PC-3 (cell line): Measurements from ENCODE around the gene CACNG5. TPM values are rescaled to one million over a fixed set of nuclear protein-coding genes. Genes with fewer than 3 reads are reported as not detected.

Experiments used
- ATAC-seq: fragments of 200-7000 bp; cut with Tn5 transposase; 2 replicates; pipeline ENCODE4 v1.9.1; 2020; ENCODE audit warnings: mild to moderate bottlenecking, moderate library complexity
- BruUV-seq: library from RNA; stranded (reverse); fragments of 400-500 nt; replicated peaks from 2 replicates; lab custom pipeline; 2021; lab: Mats Ljungman, UMichigan
- CTCF ChIA-PET: fragments of 300-600 bp; sonication (Branson Sonifier 250); formaldehyde crosslinking; loops from one replicate; lab custom pipeline; 2022; ENCODE audit warnings: antibody characterized with exemption; lab: Charles Lee
- POLR2A ChIA-PET: fragments of 300-600 bp; sonication (Branson Sonifier 250); formaldehyde crosslinking; loops from one replicate; lab custom pipeline; 2022; ENCODE audit warnings: antibody characterized with exemption; ENCODE audit not compliant: unreplicated experiment; lab: Charles Lee
- DNase-seq: peaks from one replicate; pipeline ENCODE4 v3.0.0-alpha.2; 2015
- H2AFZ ChIP-seq: fragments of 300-600 bp; sonication (generic); 2 replicates; pipeline ENCODE4 v1.6.0; 2016; ENCODE audit warnings: antibody characterized with exemption, low read length
- H3F3A ChIP-seq: fragments of 300-600 bp; sonication (generic); one replicate; pipeline ENCODE4 v1.6.0; 2017; ENCODE audit warnings: antibody characterized with exemption, low read length, control low read depth, mild to moderate bottlenecking; ENCODE audit not compliant: unreplicated experiment
- H3K27ac ChIP-seq: fragments of 300-600 bp; sonication (generic); 2 replicates; pipeline ENCODE4 v1.5.1; 2016; ENCODE audit warnings: mild to moderate bottlenecking, low read length
- H3K27me3 ChIP-seq: fragments of 300-600 bp; sonication (generic); 2 replicates; pipeline ENCODE4 v1.6.1; 2016; ENCODE audit warnings: low read length, mixed read lengths
- H3K36me3 ChIP-seq: fragments of 300-600 bp; sonication (generic); 2 replicates; pipeline ENCODE4 v1.6.1; 2016; ENCODE audit warnings: low read depth, mixed run types, low read length, mixed read lengths
- H3K4me1 ChIP-seq: fragments of 300-600 bp; sonication (generic); 2 replicates; pipeline ENCODE4 v1.5.1; 2016; ENCODE audit warnings: low read length; ENCODE audit not compliant: insufficient read depth
- H3K4me2 ChIP-seq: fragments of 300-600 bp; sonication (generic); 2 replicates; pipeline ENCODE4 v1.6.0; 2016; ENCODE audit warnings: low read length
- H3K4me3 ChIP-seq: fragments of 300-600 bp; sonication (generic); 2 replicates; pipeline ENCODE4 v1.5.1; 2016; ENCODE audit warnings: mild to moderate bottlenecking, low read length, mixed read lengths
- H3K79me2 ChIP-seq: fragments of 300-600 bp; sonication (generic); 2 replicates; pipeline ENCODE4 v1.6.1; 2017; ENCODE audit warnings: low read length, mixed read lengths
- H3K9ac ChIP-seq: fragments of 300-600 bp; sonication (generic); 2 replicates; pipeline ENCODE4 v1.6.0; 2016; ENCODE audit warnings: mild to moderate bottlenecking, low read length
- H3K9me2 ChIP-seq: fragments of 300-600 bp; sonication (generic); replicated peaks from 2 replicates; pipeline ENCODE4 v1.6.1; 2016; ENCODE audit warnings: mixed run types, low read length, mixed read lengths
- H3K9me3 ChIP-seq: fragments of 300-600 bp; sonication (generic); 2 replicates; pipeline ENCODE4 v1.6.1; 2016; ENCODE audit warnings: low read length, mixed read lengths
- H4K20me1 ChIP-seq: fragments of 300-600 bp; sonication (generic); 2 replicates; pipeline ENCODE4 v1.6.1; 2016; ENCODE audit warnings: low read length, mixed read lengths
- EZH2 ChIP-seq: fragments of 300-600 bp; sonication (generic); IDR thresholded peaks from one replicate; pipeline ENCODE4 v1.6.1; 2017; ENCODE audit warnings: antibody characterized with exemption, mild to moderate bottlenecking, low read length; ENCODE audit not compliant: unreplicated experiment
- EZH2phosphoT487 ChIP-seq: fragments of 300-600 bp; sonication (generic); IDR thresholded peaks from 2 replicates; pipeline ENCODE4 v1.6.1; 2018; ENCODE audit warnings: mild to moderate bottlenecking, antibody characterized with exemption, low read length, borderline replicate concordance
- intact Hi-C: fragments of 100-400 bp; cut with micrococcal nuclease; formaldehyde crosslinking; loops from 2 replicates; pipeline ENCODE4 v1.9.0; 2023
- total RNA-seq: library from RNA; depleted of rRNA; stranded (reverse); fragments of >200 nt; gene quantifications from 2 replicates; pipeline ENCODE4 v1.2.3, GENCODE V29; 2014
- TF ChIP-seq, protein P1 (sequence below): fragments of 300-600 bp; sonication (generic); conservative IDR thresholded peaks from 2 replicates; pipeline ENCODE4 v1.5.1; 2017; ENCODE audit warnings: antibody characterized with exemption, low read depth, mild to moderate bottlenecking, low read length

Gene CACNG5
- total RNA-seq, 1 experiment from 2014 or later: not detected

DNA sequence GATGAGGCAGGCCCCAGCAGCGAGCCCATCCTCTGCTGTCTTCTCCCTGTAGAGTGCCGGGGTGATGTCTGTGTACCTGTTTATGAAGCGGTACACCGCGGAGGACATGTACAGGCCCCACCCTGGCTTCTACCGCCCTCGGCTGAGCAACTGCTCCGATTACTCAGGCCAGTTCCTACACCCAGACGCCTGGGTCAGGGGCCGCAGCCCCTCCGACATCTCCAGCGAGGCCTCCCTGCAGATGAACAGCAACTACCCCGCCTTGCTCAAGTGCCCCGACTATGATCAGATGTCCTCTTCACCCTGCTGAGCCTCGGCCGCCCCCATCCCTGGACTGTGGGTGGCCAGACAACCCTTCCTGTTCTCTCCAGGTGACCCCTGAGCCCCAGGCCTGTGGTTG, 50.0 kb downstream of the CACNG5 start:
- no peak overlapping the region for H3K4me3 ChIP-seq
- H3K9me2 ChIP-seq: no peaks in the 10 kb centered on the region
- DNase-seq (no peak), ATAC-seq (no peak)
- no peak overlapping the region for H3K9ac ChIP-seq
- TF ChIP-seq EZH2: no peak
- TF ChIP-seq EZH2phosphoT487: no peak
- TF ChIP-seq, protein P1, sequence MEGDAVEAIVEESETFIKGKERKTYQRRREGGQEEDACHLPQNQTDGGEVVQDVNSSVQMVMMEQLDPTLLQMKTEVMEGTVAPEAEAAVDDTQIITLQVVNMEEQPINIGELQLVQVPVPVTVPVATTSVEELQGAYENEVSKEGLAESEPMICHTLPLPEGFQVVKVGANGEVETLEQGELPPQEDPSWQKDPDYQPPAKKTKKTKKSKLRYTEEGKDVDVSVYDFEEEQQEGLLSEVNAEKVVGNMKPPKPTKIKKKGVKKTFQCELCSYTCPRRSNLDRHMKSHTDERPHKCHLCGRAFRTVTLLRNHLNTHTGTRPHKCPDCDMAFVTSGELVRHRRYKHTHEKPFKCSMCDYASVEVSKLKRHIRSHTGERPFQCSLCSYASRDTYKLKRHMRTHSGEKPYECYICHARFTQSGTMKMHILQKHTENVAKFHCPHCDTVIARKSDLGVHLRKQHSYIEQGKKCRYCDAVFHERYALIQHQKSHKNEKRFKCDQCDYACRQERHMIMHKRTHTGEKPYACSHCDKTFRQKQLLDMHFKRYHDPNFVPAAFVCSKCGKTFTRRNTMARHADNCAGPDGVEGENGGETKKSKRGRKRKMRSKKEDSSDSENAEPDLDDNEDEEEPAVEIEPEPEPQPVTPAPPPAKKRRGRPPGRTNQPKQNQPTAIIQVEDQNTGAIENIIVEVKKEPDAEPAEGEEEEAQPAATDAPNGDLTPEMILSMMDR: no peak
- no peak overlapping the region for H3K27ac ChIP-seq
- H3K4me1 ChIP-seq: no peaks in the 10 kb centered on the region
- BruUV-seq: no TSS peak
- no peaks in the 10 kb centered on the region for H3K36me3 ChIP-seq
- H3F3A ChIP-seq: no peaks in the 10 kb centered on the region
- H3K79me2 ChIP-seq: no peaks in the 10 kb centered on the region
- no peaks in the 10 kb centered on the region for H3K9me3 ChIP-seq
- ChIA-PET CTCF (no interaction called here), POLR2A (no interaction called here)
- H3K4me2 ChIP-seq: no peak overlapping the region
- no peak overlapping the region for H2AFZ ChIP-seq
- intact Hi-C loops: no loop called here
- no peaks in the 10 kb centered on the region for H4K20me1 ChIP-seq
- H3K27me3 ChIP-seq: peaks cover 25% of the 10 kb centered on the region; the same call in 1 of the 2 replicates

DNA sequence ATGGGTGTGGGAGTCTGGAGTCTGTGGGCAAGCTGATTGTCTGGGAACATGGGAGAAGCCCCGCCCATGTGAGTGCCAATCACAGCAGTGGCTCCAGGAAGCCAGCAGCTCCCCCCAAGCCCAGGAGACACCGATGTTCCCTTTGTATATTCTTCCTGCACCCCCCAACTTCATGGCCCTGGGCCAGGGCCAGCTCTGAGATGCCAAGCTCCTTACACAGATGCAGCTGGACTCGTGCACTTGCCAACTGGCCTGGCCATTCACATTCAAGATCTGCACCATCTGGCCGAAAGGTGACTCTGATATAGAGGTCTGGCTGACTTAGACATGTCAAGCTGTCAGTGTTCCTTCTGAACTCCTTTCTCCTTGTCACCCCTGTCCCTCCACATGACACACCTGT, 50.5 kb downstream of the CACNG5 start:
- Histone ChIP-seq H3K4me2 (no peak overlapping the region), H4K20me1 (no peaks in the 10 kb centered on the region), H3F3A (no peaks in the 10 kb centered on the region), H3K4me3 (no peak overlapping the region), H3K9me2 (no peaks in the 10 kb centered on the region), H3K36me3 (no peaks in the 10 kb centered on the region), H3K9me3 (no peaks in the 10 kb centered on the region), H3K9ac (no peak overlapping the region), H3K4me1 (no peaks in the 10 kb centered on the region), H3K27me3 (peaks cover 25% of the 10 kb centered on the region; the same call in 1 of the 2 replicates), H3K79me2 (no peaks in the 10 kb centered on the region), H2AFZ (no peak overlapping the region), H3K27ac (no peak overlapping the region)
- ChIA-PET POLR2A (no interaction called here), CTCF (no interaction called here)
- TF ChIP-seq EZH2: no peak
- no peak for TF ChIP-seq EZH2phosphoT487
- TF ChIP-seq, protein P1: no peak
- intact Hi-C loops: no loop called here
- ATAC-seq (no peak), DNase-seq (no peak)
- no TSS peak for BruUV-seq

DNA sequence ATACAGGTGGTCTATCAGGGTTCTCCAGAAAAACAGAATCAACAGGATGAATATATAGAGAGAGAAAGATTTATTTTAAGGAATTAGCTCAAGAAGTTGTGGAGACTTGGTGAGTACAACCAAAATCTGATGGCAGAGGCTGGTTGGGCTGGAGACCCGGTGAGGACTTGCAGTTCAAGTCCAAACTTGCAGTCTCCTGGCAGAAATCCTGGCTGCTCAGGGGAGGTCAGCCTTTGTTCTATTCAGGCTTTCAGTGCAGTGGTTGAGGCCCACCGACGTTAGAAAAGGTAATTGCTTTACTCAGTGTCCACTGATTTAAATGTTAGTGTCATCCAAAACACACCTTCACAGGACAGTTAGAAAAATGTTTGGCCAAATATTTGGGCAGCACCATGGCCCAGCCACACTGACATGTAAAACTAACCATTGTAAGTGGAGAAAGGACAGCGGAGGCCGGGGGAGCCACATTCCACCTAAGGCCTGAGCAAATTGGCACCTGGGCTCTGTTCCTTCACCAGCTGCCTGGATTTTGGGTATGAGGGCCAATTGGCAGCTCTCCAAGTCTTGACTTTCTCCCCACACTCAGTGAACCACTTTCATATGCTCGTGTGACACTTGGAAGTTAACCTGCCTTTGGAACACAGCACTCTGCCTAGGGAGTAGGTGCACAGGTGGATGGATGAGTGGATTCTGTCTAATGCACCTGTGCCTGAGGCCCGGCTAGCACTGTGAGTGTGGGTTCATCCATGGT, 54.7 kb downstream of the CACNG5 start:
- no peaks in the 10 kb centered on the region for H3K9me2 ChIP-seq
- H3K79me2 ChIP-seq: no peaks in the 10 kb centered on the region
- H3K4me3 ChIP-seq: no peak overlapping the region
- H3F3A ChIP-seq: no peaks in the 10 kb centered on the region
- peaks cover 41% of the 10 kb centered on the region for H3K27me3 ChIP-seq
- DNase-seq: no peak
- H2AFZ ChIP-seq: no peak overlapping the region
- no peak overlapping the region for H3K9ac ChIP-seq
- no peaks in the 10 kb centered on the region for H4K20me1 ChIP-seq
- ATAC-seq: no peak
- TF ChIP-seq, protein P1: no peak
- no peak for TF ChIP-seq EZH2phosphoT487
- no peak for TF ChIP-seq EZH2
- H3K36me3 ChIP-seq: no peaks in the 10 kb centered on the region
- no peaks in the 10 kb centered on the region for H3K4me1 ChIP-seq
- intact Hi-C loops: no loop called here
- H3K9me3 ChIP-seq: no peaks in the 10 kb centered on the region
- H3K4me2 ChIP-seq: no peak overlapping the region
- ChIA-PET CTCF (no interaction called here), POLR2A (no interaction called here)
- no peak overlapping the region for H3K27ac ChIP-seq
- no TSS peak for BruUV-seq
